SH-SY5Y (cell line): ENCODE data around the gene CTTNBP2NL.

Experiments used
- GATA2 ChIP-seq: IDR thresholded peaks from 2 replicates; pipeline ENCODE4 v1.6.1; 2011; ENCODE audit warnings: mild to moderate bottlenecking, low read depth, low read length
- GATA3 ChIP-seq: IDR thresholded peaks from 2 replicates; pipeline ENCODE4 v1.6.1; 2011; ENCODE audit warnings: low read depth, mild to moderate bottlenecking, low read length, moderate library complexity

- TF ChIP-seq GATA3 (no peak), GATA2 (no peak)
Observed at GRCh38 chr1:112504001-112504660, 108.1 kb downstream of the CTTNBP2NL start.
